DMS53 treated with DMSO at 0.1 percent for 48 hours (cell line): ENCODE data around the gene DNMT3A.

Experiments
- DNase-seq: peaks from one replicate; lab custom pipeline; 2025; ENCODE audit not compliant: unreplicated experiment; lab: John Stamatoyannopoulos, UW

The DNMT3A gene

DNA sequence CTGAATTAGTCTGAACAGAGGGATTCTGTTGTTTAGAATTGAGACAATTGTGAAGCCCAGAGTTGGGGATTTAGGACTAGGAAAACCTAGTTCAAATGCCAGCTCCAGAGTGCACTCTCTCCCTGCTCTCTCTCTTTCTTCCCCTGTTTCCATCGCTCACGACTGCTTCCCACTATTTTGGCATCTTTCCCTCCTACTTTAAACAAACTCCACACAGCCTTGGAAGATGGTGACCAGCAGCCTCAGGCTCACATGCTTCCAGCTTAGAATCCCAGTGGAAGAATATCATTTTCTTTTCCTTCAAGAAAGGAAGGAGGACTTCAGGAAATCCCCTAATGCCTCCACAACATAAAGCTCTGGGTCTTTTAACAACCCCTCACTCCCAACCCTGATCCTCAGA is 6.1 kb upstream of the DNMT3A start:
- DNase-seq, result no peak

DNA sequence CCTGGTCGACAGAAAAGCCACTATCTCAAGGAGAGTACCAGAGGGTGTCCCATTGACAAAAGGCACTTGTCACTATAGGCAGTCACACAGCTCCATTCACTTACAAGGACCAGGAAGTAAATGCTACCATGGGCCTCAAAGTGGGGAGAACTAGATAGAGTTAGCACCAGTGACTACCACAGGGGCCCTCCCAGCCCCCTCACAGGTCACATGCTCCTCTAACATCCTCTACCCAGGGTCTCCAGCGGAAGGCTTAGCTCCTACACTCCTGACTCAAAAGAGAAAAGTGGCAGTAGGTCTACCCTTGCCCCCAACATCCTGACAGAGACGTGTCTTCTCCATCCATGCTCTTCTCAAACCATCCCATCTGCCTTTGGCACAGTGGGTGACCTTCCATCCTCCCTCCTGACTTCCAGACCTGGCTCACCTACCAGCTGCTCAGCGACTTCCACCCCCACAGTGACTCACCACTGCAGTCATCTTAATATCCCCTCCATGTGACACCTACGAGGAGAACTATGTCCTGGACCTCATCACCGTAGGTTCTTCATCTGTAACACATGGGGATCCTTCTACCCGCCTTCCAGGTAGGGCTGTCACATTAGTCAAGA is 5.6 kb upstream of the DNMT3A start:
- peak; percentile 35 for DNase-seq

DNA sequence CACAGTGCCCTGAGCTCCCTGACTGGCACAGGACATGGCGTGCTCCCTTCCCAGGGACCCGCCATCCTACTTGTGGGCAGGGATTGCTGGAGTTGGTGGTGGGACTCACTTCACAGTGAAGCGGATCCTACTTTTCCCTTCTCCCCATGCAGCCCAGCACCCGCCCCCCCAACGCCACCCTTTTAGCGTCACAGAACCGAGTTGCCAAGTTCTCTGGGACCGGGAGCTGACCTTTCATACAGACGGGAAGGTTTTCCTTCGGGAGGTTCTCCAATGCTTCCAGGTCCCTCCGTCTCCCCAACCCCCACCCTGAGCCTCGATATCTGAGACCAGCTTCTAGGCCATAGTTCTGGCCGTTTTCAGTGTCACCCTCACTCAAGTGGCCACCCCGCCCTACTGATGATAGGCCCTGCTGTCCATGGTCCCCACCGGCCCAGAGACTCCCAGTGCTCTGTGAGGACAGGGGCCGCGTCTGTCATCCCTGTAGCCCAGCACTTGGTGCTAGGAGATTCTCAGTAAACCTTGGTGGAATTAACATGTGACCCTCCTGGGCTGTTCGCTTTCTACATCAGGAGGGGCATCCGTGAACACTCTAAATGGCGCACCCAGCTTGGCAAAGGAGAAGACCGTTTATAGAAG is 1.6 kb upstream of the DNMT3A start:
- DNase-seq, result no peak

GRCh38 chr2:25342372-25343186 is 854 bp upstream of the DNMT3A start:
- peak; percentile 59 for DNase-seq

- DNase-seq, result no peak
Measured at GRCh38 chr2:25341011-25341727, 556 bp downstream of the DNMT3A start.

- no peak for DNase-seq
Measured at GRCh38 chr2:25340181-25340921, 1.4 kb downstream of the DNMT3A start.

- DNase-seq, result no peak
Measured at GRCh38 chr2:25339791-25340180, 1.9 kb downstream of the DNMT3A start.

DNA sequence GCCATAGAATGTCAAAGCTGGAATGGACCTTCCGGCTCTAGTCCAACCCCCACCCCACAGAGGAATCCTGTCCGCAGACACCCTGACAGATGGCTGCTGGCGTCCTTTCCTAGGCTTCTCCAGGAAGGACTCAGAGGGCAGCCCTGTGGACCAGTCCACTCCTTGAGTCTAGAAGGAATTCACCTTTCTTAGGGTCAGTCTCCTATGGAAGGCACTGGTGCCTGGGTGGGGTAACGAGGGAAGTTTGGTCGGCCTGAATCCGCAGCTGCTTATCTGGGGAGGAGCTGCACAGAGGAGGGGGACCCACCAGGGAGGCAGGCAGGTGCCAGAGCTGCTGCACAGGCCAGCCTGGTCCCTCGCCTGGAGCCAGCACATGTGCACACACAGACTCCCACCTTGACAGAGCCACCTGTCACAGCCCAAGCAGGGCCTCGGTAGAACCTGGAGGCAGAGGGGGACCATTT is 2.5 kb downstream of the DNMT3A start:
- DNase-seq, result no peak

- no peak for DNase-seq
Measured at GRCh38 chr2:25338401-25338800, 3.3 kb downstream of the DNMT3A start.

DNA sequence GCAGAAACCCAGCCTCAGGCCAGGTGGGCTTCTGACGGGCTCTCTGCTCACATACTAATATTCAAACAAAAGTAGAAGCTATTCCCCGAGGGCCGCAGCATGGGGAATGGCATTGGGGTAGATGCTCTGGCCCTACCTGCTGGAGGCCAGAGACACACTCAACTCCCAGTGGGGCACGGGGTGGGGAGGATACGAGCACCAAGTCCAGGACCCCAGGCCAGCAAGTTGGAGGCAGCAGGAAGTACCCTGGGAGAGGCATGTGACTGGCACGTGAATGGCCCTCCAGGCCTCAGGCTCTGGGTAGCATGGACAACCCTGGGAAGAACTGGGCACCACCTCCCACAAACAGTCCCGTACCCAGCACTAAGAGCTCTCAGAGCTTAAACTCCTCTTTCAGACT is 3.8 kb downstream of the DNMT3A start:
- DNase-seq, result no peak

DNA sequence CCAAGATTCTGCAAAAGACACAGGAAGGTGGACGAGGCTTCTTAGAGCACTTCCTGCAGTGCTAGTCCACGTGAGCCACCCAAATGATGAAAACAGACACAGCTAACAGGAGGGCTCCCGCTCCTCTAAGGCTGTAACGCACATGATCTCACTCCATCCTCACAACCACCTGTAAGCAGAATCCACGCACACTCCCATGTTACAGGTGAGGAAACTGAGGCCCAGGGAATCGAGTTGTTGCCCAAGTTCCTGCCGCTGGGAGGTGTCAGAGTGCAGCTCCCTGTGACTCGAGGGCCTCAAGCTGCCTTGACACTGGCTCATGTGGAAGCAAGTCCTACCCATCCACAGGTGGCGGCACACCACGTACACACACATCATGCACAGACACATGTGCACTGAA is 4.4 kb downstream of the DNMT3A start:
- DNase-seq, result no peak

DNA sequence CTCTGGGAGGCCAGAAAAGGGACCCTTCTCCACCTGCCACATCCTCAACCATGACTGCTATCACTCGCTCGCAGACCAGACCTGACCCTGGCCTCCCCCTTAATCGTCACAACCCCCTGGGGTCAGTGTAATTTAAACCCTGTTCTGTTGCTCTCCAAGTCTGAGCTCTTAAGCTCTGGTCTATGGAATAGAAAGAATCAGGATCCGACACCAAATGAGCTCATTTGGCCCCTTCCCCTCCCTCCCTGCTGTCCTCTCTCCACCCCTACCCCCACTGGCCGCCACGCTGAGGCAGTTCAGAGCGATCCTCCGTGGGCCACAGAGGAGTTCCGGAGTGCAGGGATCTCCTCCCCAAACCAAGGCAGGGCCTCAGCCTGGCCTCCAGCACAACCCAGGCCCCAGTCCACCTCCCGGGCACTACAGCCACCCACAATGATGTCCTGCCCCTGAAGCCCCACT is 5.3 kb downstream of the DNMT3A start:
- DNase-seq, result no peak

- no peak for DNase-seq
Measured at GRCh38 chr2:25335971-25336370, 5.8 kb downstream of the DNMT3A start.

DNA sequence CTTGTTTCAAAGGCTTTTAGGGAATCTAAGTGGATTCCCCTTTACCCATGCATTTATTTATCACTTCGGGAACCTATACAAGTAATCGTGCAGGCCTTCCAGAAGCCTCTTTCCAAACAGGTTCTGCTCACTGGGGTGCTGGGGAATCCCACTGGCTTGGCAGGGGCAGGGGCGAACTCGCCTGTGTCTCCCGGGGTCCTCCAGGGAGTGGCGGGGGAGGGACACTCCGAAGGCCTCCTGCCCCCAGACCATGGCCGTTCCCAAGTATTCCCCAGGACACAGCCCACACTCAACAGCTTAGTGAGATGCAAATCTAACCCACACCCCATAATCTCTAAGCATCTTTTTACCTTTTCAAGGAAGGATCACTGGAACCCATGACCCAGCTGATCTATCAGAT is 6.5 kb downstream of the DNMT3A start:
- no peak for DNase-seq

DNA sequence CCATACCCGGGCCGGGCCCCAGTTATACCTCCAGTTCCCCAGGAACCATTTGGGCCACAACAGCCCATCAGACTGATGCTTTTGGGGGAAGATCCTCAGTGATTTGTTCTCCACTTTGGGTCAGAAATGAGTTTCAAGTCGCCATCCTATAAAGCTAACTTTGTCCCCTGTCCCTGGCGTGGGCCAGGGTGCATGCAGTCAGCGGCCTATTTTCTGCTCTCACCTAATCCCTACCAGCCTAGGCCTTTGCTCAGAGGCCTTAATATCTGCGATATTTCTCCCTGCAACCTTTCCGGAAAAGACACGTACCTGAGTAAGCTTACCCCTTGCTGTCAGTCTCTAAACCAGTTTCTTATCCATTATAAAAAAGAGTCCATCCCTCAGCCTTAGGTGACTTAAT is 7.2 kb downstream of the DNMT3A start:
- no peak for DNase-seq

DNA sequence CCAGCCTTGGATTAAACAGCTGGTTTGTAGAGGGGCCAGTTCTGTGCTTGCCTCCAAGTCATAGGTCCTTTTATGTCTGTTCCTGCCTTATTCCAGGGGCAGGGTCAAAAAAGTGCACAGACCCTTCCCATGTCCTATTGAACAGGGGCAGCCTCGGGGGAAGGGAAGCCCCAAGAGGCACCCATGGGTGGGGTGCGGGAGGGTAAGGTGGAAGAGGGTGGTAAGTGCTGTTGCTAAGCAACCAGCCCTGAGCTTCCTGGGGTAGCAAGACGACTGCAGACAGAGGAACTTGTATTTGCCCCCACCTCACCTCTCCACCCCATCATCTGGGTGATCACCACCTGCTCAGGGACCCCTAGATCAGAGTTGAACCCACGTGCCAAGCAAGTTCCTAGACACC is 7.7 kb downstream of the DNMT3A start:
- DNase-seq, result no peak

- DNase-seq, result no peak
Measured at GRCh38 chr2:25332571-25332970, 9.2 kb downstream of the DNMT3A start.

GRCh38 chr2:25331686-25332365 is 9.9 kb downstream of the DNMT3A start:
- DNase-seq, result no peak

- no peak for DNase-seq
Measured at GRCh38 chr2:25330937-25331336, 10.8 kb downstream of the DNMT3A start.

DNA sequence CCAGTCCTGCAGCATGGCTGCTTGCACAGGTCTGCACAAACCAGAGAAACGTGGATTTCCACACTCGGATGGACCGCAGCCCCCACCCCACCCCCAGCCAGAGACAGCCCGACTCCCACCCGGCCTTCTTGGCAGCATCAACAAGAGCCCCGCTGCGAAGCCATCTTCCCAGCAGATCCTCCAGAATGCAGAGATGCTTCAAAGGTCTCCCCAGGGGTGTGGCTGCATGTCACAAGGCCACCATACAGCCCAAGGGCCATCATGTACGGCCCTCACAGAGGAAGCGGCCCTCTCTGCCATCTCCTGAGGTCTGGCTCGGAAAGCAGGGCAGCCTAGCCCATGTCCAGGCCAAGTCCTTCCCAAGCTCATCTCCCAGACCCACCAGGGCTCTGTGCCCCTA is 11.5 kb downstream of the DNMT3A start:
- DNase-seq, result no peak
